ENCODE results near the gene COMMD7.

COMMD7 gene

DNA sequence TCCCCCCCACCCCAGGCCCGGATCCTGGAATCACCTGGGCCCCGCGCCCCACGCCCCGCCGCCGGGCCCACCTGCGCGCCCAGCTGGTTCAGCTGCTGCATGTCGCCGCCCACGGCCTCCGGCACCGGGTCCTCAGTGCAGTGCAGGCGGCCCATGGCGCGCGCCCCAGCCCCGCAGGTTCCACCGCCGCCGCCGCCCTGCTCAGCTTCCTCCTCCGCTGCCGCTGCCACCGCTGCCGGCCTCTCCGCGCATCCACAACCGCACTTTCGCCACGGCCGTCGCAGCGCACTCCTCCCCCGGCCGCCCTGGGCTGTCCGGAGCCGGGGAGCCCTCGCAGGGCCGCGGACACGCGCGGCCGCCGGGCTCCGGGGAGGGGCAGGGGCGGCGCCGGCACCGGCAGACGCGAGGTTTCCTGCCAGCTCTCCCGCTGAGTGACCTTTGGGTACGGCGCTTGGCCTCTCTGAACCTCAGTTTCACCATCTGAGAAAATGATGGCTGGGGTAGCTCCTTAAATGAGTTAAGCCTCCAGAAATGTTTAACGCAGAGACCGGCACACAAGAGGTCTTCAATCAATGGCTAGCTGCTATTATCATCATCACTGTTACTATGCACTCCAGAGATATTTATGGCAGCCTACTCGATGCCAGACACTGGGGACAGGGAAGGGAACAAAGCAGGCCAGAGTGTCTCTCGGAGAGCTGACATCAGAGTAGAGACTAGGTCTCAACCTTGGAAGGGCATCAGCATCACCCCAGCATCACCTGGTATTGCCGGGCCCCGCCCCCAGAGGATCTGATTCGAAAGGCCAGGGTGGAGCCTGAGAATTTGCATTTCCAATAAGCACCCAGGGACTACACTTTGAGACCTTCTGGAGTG is at the start of gene COMMD7:
Gene COMMD7, minus strand, starts transcription at position 231 of the 876 bp plus-strand sequence. Its CDS starts 76 bp downstream, at position 155.
- H3K4me3 ChIP-seq (ENCODE audit: low read length), result peak within 1 kb of the TSS; percentile 79
- DNase-seq (ENCODE audit: low read depth), result peak; percentile 57
- TF ChIP-seq, protein P1, sequence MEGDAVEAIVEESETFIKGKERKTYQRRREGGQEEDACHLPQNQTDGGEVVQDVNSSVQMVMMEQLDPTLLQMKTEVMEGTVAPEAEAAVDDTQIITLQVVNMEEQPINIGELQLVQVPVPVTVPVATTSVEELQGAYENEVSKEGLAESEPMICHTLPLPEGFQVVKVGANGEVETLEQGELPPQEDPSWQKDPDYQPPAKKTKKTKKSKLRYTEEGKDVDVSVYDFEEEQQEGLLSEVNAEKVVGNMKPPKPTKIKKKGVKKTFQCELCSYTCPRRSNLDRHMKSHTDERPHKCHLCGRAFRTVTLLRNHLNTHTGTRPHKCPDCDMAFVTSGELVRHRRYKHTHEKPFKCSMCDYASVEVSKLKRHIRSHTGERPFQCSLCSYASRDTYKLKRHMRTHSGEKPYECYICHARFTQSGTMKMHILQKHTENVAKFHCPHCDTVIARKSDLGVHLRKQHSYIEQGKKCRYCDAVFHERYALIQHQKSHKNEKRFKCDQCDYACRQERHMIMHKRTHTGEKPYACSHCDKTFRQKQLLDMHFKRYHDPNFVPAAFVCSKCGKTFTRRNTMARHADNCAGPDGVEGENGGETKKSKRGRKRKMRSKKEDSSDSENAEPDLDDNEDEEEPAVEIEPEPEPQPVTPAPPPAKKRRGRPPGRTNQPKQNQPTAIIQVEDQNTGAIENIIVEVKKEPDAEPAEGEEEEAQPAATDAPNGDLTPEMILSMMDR (conservative IDR thresholded peaks at IDR 0.05; ENCODE audit: low read length), result no peak

- TF ChIP-seq, protein P1 (conservative IDR thresholded peaks at IDR 0.05; ENCODE audit: low read length), result no peak
- no peak overlapping the region for H3K4me3 ChIP-seq (ENCODE audit: low read length)
- no peak for DNase-seq (ENCODE audit: low read depth)
These were observed 49.6 kb upstream of the COMMD7 start for GRCh38 chr20:32792731-32793458.

GRCh38 chr20:32792316-32792715 is 49.0 kb upstream of the COMMD7 start:
- no peak overlapping the region for H3K4me3 ChIP-seq (ENCODE audit: low read length)
- DNase-seq (ENCODE audit: low read depth), result peak; percentile 16

GRCh38 chr20:32790751-32791057 is 47.4 kb upstream of the COMMD7 start:
- H3K4me3 ChIP-seq (ENCODE audit: low read length), result no peak overlapping the region
- TF ChIP-seq, protein P1 (conservative IDR thresholded peaks at IDR 0.05; ENCODE audit: low read length), result no peak
- no peak for DNase-seq (ENCODE audit: low read depth)

More at GRCh38 chr20:32792316-32792715, 49.0 kb upstream of the COMMD7 start:
- TF ChIP-seq, protein P1 (conservative IDR thresholded peaks at IDR 0.05; ENCODE audit: low read length), result no peak

DNA sequence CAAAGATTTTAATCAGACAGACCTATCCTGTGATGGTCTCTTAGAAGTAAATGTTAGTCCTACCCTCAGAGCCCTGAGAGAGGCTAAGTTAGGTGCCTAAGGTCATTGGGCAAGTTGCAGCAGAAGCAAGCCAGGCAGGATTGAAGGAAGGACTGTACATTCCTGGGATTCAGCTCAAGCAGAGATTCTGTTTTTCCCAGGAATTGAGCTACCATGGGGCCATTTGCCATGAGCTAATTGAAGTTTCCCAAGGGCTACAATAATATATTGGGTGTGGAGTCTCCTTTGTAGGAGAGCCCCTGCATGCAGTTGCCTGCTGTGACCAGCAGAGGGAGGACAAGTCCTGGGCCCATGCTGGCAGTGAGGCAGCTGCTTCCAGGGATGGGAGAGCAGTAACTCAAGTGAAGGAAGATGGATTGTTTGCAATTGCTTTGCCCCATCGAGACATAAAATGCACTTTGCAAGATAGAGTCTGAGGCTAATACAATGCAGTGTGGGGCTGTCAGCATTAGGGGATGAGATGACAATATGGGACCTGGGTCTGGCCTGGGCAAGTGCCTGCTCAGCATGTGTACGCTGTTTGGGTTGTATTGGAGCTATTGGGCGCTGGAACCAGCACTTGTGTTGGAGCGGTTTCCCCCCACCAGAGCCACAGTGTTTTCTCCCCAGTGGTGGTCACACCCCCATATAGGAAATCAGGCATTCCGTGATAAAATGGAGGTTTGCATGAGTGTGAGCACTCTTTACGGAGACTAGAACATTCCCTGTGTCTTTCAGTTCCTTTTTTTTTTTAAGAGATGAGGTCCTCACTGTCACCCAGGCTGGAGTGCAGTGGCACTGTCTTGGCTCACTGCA is 46.9 kb upstream of the COMMD7 start:
- no peak overlapping the region for H3K4me3 ChIP-seq (ENCODE audit: low read length)
- TF ChIP-seq, protein P1 (conservative IDR thresholded peaks at IDR 0.05; ENCODE audit: low read length), result peak; percentile 100
- peak; percentile 68 for DNase-seq (ENCODE audit: low read depth)

DNA sequence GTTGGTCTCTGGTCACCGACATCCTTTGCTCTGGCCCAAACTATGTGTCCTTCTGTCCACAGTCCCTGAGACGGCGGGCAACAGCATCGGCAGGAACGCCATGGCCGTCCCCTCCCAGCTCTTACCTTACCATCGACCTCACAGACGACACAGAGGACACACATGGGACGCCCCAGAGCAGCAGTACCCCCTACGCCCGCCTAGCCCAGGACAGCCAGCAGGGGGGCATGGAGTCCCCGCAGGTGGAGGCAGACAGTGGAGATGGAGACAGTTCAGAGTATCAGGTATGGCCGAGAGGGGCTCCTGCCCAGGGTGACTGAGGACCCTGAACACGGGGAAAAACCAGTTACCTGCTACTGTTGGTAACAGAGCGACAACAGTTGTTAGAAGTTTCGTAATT is 43.9 kb upstream of the COMMD7 start:
- no peak for DNase-seq (ENCODE audit: low read depth)
- TF ChIP-seq, protein P1 (conservative IDR thresholded peaks at IDR 0.05; ENCODE audit: low read length), result no peak
- H3K4me3 ChIP-seq (ENCODE audit: low read length), result no peak overlapping the region

Measured in AG10803 (cell line).